NCI-H1930 (cell line): ENCODE data around the gene PAGR1.

Experiments used
- DNase-seq, 2 experiments: peaks; one replicate each; lab custom pipeline; 2025; lab: John Stamatoyannopoulos, UW

PAGR1 gene

GRCh38 chr16:29837841-29838240 is 21.9 kb downstream of the PAGR1 start:
- DNase-seq, result no peak

GRCh38 chr16:29839822-29840221 is 23.9 kb downstream of the PAGR1 start:
- no peak for DNase-seq

- no peak for DNase-seq
These were observed 24.3 kb downstream of the PAGR1 start for GRCh38 chr16:29840240-29840639.

GRCh38 chr16:29841631-29842030 is 25.7 kb downstream of the PAGR1 start:
- no peak for DNase-seq

GRCh38 chr16:29842732-29843346 is 26.9 kb downstream of the PAGR1 start:
- no peak for DNase-seq

- no peak for DNase-seq
These were observed 28.0 kb downstream of the PAGR1 start for GRCh38 chr16:29843931-29844330.

- DNase-seq, result no peak
These were observed 28.8 kb downstream of the PAGR1 start for GRCh38 chr16:29844575-29845331.

- no peak for DNase-seq
These were observed 29.7 kb downstream of the PAGR1 start for GRCh38 chr16:29845656-29846055.

- peak in 1 of 2 experiments; percentile 80 for DNase-seq
These were observed 32.7 kb downstream of the PAGR1 start for GRCh38 chr16:29848420-29849297.

- no peak for DNase-seq
These were observed 33.6 kb downstream of the PAGR1 start for GRCh38 chr16:29849505-29849904.

- DNase-seq, result no peak
These were observed 35.0 kb downstream of the PAGR1 start for GRCh38 chr16:29850998-29851397.

- no peak for DNase-seq
These were observed 36.7 kb downstream of the PAGR1 start for GRCh38 chr16:29852654-29853053.

- DNase-seq, result no peak
These were observed 38.7 kb downstream of the PAGR1 start for GRCh38 chr16:29854520-29855100.

- DNase-seq, result no peak
These were observed 41.3 kb downstream of the PAGR1 start for GRCh38 chr16:29857133-29857760.

GRCh38 chr16:29858149-29858849 is 42.3 kb downstream of the PAGR1 start:
- DNase-seq, result no peak

- no peak for DNase-seq
These were observed 43.0 kb downstream of the PAGR1 start for GRCh38 chr16:29858974-29859373.

GRCh38 chr16:29860218-29860617 is 44.3 kb downstream of the PAGR1 start:
- no peak for DNase-seq

GRCh38 chr16:29862383-29862883 is 46.5 kb downstream of the PAGR1 start:
- peak; percentile 21 to 38 for DNase-seq

GRCh38 chr16:29862884-29863668 is 47.1 kb downstream of the PAGR1 start, which contains the start of gene CDIPT:
CDIPT (minus strand) TSS chr16:29863226; CDS start chr16:29862857, 369 bp downstream.
- peak; percentile 93 to 98 for DNase-seq

- DNase-seq, result no peak
These were observed 47.7 kb downstream of the PAGR1 start for GRCh38 chr16:29863669-29863984.
